Activated T-helper 2 cell treated with anti-CD3 and anti-CD28 coated beads, Interferon-gamma antibody, Interleukin-2, Interleukin-4, amounts not matched to agents 10 μg/mL and 5 μg/mL and 100 μg/mL, durations not matched to agents 14 hours and 24 hours and 36 hours (primary cell): Measurements from ENCODE around the gene CDKAL1. TPM values are rescaled to one million over a fixed set of nuclear protein-coding genes. Genes with fewer than 3 reads are reported as not detected.

Source experiments
- DNase-seq: peaks from one replicate; pipeline ENCODE4 v3.0.0; 2021; ENCODE audit warnings: low spot score
- H3K27ac Mint-ChIP-seq: one replicate; pipeline ENCODE4 v1.8.0; 2021; ENCODE audit warnings: mixed read lengths
- H3K27me3 Mint-ChIP-seq: one replicate; pipeline ENCODE4 v1.8.0; 2021; ENCODE audit warnings: low read depth, mixed read lengths
- H3K36me3 Mint-ChIP-seq: one replicate; pipeline ENCODE4 v1.8.0; 2021; ENCODE audit warnings: low read depth, mixed read lengths
- H3K4me1 Mint-ChIP-seq: one replicate; pipeline ENCODE4 v1.8.0; 2021; ENCODE audit warnings: low read depth, mixed read lengths
- H3K4me3 Mint-ChIP-seq: one replicate; pipeline ENCODE4 v1.8.0; 2021; ENCODE audit warnings: low read depth, mild to moderate bottlenecking, moderate library complexity, mixed read lengths
- H3K9me3 Mint-ChIP-seq: one replicate; pipeline ENCODE4 v1.8.0; 2021; ENCODE audit warnings: mixed read lengths
- intact Hi-C: fragments of 100-400 bp; cut with micrococcal nuclease; formaldehyde crosslinking; loops from one replicate; pipeline ENCODE4 v1.15.1; 2023
- total RNA-seq: library from RNA; stranded (reverse); gene quantifications from 2 replicates; pipeline ENCODE4 v1.2.3, GENCODE V29; 2022

The CDKAL1 gene
- total RNA-seq, 1 donor from 2014 or later, result 31.2 TPM

GRCh38 chr6:20939161-20939775, 405.0 kb downstream of the CDKAL1 start:
- peaks cover 16% of the 10 kb centered on the region for H3K9me3 Mint-ChIP-seq
- intact Hi-C loops, result no loop called here
- DNase-seq, result no peak
- peaks cover 20% of the 10 kb centered on the region for H3K36me3 Mint-ChIP-seq
- H3K27ac Mint-ChIP-seq, result no peak overlapping the region
- H3K4me3 Mint-ChIP-seq, result no peak overlapping the region
- H3K4me1 Mint-ChIP-seq, result no peaks in the 10 kb centered on the region
- H3K27me3 Mint-ChIP-seq, result no peaks in the 10 kb centered on the region

GRCh38 chr6:20943040-20943627, 408.9 kb downstream of the CDKAL1 start:
- Mint-ChIP-seq H3K4me1 (peaks cover 6% of the 10 kb centered on the region), H3K9me3 (peaks cover 16% of the 10 kb centered on the region), H3K27ac (no peak overlapping the region), H3K4me3 (no peak overlapping the region), H3K36me3 (peaks cover 20% of the 10 kb centered on the region), H3K27me3 (no peaks in the 10 kb centered on the region)
- intact Hi-C loops, result no loop called here
- DNase-seq, result no peak

DNA sequence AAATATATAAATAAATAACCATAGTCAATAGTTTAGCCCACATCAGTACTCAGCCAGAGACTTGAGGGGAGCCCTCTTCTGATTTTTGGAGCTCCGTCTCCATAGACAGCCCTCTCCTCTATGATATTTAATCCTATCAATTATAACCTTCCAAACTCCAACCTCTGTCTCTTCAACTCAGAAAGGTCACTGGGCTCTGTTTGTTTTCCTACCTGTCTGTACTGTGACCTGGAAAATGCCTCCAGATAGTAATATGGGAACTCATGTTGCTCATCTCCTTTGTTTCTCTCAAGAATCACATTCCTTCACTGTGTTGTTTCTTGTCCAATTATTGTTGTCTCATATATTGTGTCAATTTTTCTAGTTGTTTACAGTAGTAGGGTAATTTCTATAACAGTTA, 409.7 kb downstream of the CDKAL1 start:
- H3K4me1 Mint-ChIP-seq, result peaks cover 6% of the 10 kb centered on the region
- peaks cover 20% of the 10 kb centered on the region for H3K36me3 Mint-ChIP-seq
- H3K27ac Mint-ChIP-seq, result no peak overlapping the region
- peaks cover 16% of the 10 kb centered on the region for H3K9me3 Mint-ChIP-seq
- intact Hi-C loops, result no loop called here
- H3K27me3 Mint-ChIP-seq, result no peaks in the 10 kb centered on the region
- H3K4me3 Mint-ChIP-seq, result no peak overlapping the region
- DNase-seq, result no peak

GRCh38 chr6:20946022-20946421, 411.8 kb downstream of the CDKAL1 start:
- peaks cover 6% of the 10 kb centered on the region for H3K4me1 Mint-ChIP-seq
- no peak for DNase-seq
- H3K27ac Mint-ChIP-seq, result no peak overlapping the region
- H3K27me3 Mint-ChIP-seq, result no peaks in the 10 kb centered on the region
- peaks cover 20% of the 10 kb centered on the region for H3K36me3 Mint-ChIP-seq
- peaks cover 16% of the 10 kb centered on the region for H3K9me3 Mint-ChIP-seq
- intact Hi-C loops, result no loop called here
- no peak overlapping the region for H3K4me3 Mint-ChIP-seq

GRCh38 chr6:20946890-20947289, 412.6 kb downstream of the CDKAL1 start:
- H3K27me3 Mint-ChIP-seq, result no peaks in the 10 kb centered on the region
- peaks cover 16% of the 10 kb centered on the region for H3K9me3 Mint-ChIP-seq
- H3K27ac Mint-ChIP-seq, result no peak overlapping the region
- intact Hi-C loops, result no loop called here
- H3K36me3 Mint-ChIP-seq, result peaks cover 13% of the 10 kb centered on the region
- H3K4me3 Mint-ChIP-seq, result no peak overlapping the region
- peaks cover 6% of the 10 kb centered on the region for H3K4me1 Mint-ChIP-seq
- DNase-seq, result no peak

GRCh38 chr6:20947977-20948376, 413.7 kb downstream of the CDKAL1 start:
- Mint-ChIP-seq H3K4me1 (peaks cover 6% of the 10 kb centered on the region), H3K9me3 (peaks cover 13% of the 10 kb centered on the region), H3K27ac (no peak overlapping the region), H3K36me3 (peaks cover 11% of the 10 kb centered on the region), H3K27me3 (no peaks in the 10 kb centered on the region), H3K4me3 (no peak overlapping the region)
- DNase-seq, result no peak
- intact Hi-C loops, result no loop called here

GRCh38 chr6:20948556-20948955, 414.3 kb downstream of the CDKAL1 start:
- H3K27me3 Mint-ChIP-seq, result no peaks in the 10 kb centered on the region
- DNase-seq, result no peak
- no peak overlapping the region for H3K4me3 Mint-ChIP-seq
- intact Hi-C loops, result no loop called here
- H3K4me1 Mint-ChIP-seq, result peaks cover 6% of the 10 kb centered on the region
- H3K27ac Mint-ChIP-seq, result no peak overlapping the region
- peaks cover 6% of the 10 kb centered on the region for H3K36me3 Mint-ChIP-seq
- peaks cover 7% of the 10 kb centered on the region for H3K9me3 Mint-ChIP-seq

DNA sequence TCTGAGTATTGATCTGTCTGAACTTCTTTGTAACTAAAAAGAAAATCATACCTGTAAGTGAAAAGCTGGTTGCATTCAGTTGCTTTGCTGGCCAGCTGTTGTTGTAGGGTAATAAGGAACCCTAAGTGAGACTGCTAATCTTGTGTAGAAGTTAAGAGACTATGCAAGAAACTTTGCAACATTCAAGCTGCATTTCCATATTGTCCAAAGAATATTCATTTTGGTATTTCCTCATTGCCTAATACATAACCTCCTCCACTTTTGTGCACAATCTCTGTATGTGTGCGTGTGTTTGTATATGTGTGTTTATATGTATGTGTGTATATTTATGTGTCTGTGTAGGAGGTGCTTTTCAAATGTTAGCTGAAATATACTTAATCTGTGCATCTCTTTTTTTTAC, 414.9 kb downstream of the CDKAL1 start:
- Mint-ChIP-seq H3K27me3 (no peaks in the 10 kb centered on the region), H3K4me1 (peaks cover 6% of the 10 kb centered on the region), H3K4me3 (no peak overlapping the region), H3K27ac (no peak overlapping the region), H3K9me3 (peaks cover 1% of the 10 kb centered on the region), H3K36me3 (peaks cover under 1% of the 10 kb centered on the region)
- intact Hi-C loops, result no loop called here
- DNase-seq, result no peak

DNA sequence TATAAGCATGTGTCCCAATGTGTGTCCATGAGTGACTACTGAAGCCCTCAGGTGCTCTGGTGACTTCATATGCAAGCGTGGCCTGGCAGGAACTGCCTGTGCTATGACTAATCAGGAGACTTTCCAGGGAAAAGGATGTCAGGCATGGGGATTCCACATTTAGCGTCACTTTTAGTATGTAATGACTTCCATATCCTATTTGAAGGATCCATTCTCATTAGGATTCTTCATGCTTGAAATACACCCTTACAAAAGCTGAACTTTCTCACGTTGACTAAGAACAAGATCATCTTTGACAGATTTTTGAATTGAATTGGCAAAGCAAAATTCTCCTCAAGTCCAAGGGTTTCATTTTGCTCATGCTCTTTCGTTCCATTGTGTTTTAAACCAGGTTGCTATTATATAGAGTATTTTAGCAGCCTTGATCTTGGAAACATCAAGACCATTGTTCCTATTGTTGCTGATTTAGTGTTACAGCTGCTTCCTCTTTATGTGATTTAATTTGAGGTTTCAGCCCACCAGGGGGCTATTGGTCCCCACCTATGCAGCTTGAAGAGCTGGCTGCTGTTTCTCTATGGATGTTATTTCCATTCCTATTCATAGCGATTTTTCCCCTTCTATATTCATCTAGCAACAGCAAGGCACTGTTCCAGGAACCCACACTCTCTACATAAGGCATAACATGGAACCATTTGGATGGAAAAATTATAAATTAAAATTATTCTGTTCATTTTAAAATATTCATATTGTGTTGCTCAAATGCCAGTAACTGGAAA, 418.6 kb downstream of the CDKAL1 start:
- DNase-seq, result no peak
- Mint-ChIP-seq H3K36me3 (peaks cover 10% of the 10 kb centered on the region), H3K27ac (no peak overlapping the region), H3K4me1 (no peaks in the 10 kb centered on the region), H3K9me3 (no peaks in the 10 kb centered on the region), H3K27me3 (no peaks in the 10 kb centered on the region), H3K4me3 (no peak overlapping the region)
- intact Hi-C loops, result no loop called here

DNA sequence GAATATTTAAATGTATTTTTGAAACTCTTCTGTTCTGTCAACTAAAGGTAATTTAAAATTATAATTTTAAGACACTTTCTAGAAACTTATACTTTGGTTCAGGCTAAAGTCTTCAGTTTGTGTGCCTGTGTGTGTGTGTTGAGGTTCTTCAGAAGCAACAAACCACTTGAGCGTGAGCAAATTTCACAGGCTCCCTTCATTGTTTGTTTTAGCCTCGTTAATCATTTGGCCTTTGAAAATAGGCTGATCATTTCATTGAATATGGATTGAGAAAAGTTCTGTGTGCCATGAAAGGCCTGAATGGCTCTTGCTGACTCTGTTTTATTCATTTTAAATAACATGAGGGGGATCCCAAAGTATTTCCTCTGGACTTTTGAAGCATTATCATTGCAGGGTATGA, 420.1 kb downstream of the CDKAL1 start:
- no peaks in the 10 kb centered on the region for H3K9me3 Mint-ChIP-seq
- no peak for DNase-seq
- no peak overlapping the region for H3K4me3 Mint-ChIP-seq
- H3K36me3 Mint-ChIP-seq, result peaks cover 10% of the 10 kb centered on the region
- no peaks in the 10 kb centered on the region for H3K4me1 Mint-ChIP-seq
- no peak overlapping the region for H3K27ac Mint-ChIP-seq
- H3K27me3 Mint-ChIP-seq, result no peaks in the 10 kb centered on the region
- intact Hi-C loops, result no loop called here

DNA sequence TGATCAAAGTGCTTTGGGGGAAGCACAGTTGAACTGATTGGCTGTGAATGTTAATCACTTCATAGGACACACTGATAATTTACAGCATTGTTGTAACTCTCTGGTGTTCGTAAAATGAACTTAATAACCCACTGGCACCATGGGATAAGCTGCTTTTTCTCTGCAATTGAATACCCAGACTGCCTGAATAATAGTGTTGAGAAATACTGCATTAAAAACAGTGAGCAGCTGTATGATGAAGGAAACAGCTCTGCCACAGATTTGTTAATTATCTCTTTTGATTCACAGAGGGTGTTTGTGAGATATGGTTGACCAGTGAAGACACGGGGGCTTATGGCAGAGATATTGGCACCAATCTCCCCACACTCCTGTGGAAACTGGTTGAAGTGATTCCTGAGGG, 420.9 kb downstream of the CDKAL1 start:
- Mint-ChIP-seq H3K27ac (no peak overlapping the region), H3K4me1 (no peaks in the 10 kb centered on the region), H3K36me3 (peaks cover 10% of the 10 kb centered on the region), H3K9me3 (no peaks in the 10 kb centered on the region), H3K4me3 (no peak overlapping the region), H3K27me3 (no peaks in the 10 kb centered on the region)
- intact Hi-C loops, result no loop called here
- DNase-seq, result no peak

GRCh38 chr6:20955751-20956150, 421.5 kb downstream of the CDKAL1 start:
- no peaks in the 10 kb centered on the region for H3K27me3 Mint-ChIP-seq
- no peaks in the 10 kb centered on the region for H3K9me3 Mint-ChIP-seq
- H3K36me3 Mint-ChIP-seq, result peaks cover 10% of the 10 kb centered on the region
- H3K4me1 Mint-ChIP-seq, result no peaks in the 10 kb centered on the region
- no peak for DNase-seq
- intact Hi-C loops, result no loop called here
- H3K27ac Mint-ChIP-seq, result no peak overlapping the region
- H3K4me3 Mint-ChIP-seq, result no peak overlapping the region

DNA sequence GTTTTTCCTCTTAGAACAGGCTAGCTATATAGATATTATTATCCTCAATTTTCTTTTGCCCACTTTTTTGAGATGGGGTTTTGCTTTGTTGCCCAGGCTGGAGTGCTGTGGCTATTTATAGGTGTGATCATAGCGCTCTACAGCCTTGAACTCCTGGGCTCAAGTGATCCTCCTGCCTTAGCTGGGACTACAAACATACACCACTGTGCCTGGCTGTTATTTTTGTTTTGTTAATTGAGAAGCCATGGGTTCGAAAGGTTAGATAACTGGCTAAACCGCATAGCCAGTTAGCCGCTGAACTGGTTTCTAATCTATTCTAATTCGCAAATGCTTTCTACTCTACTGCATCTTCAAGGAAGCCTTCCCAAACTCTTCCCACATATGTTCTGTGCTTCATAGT, 425.8 kb downstream of the CDKAL1 start:
- no peaks in the 10 kb centered on the region for H3K27me3 Mint-ChIP-seq
- no peaks in the 10 kb centered on the region for H3K9me3 Mint-ChIP-seq
- no peak overlapping the region for H3K4me3 Mint-ChIP-seq
- no peak overlapping the region for H3K27ac Mint-ChIP-seq
- peaks cover 15% of the 10 kb centered on the region for H3K36me3 Mint-ChIP-seq
- no peak for DNase-seq
- intact Hi-C loops, result no loop called here
- no peaks in the 10 kb centered on the region for H3K4me1 Mint-ChIP-seq
